GM12878 (cell line): ENCODE measurements around the gene ANKRD61. TPM values are rescaled to one million over a fixed set of nuclear protein-coding genes. Genes with fewer than 3 reads are reported as not detected.
A peak's percentile ranks its signal among the peaks of the same experiment; 100 is the strongest.

Source experiments
- BHLHE40 ChIP-seq, 2 experiments: fragments of 450-650 bp in 1 of 2; IDR thresholded peaks; 2 replicates each; pipeline ENCODE4 v1.6.1; 2011 to 2017; ENCODE audit warnings: low read depth in 2 of 2, borderline replicate concordance in 1 of 2, improper control_type of control experiment in 1 of 2, low read length in 1 of 2, mild to moderate bottlenecking in 1 of 2
- CHD1 ChIP-seq: IDR thresholded peaks from 2 replicates; pipeline ENCODE4 v1.6.1; 2012; ENCODE audit warnings: low read depth, low read length, improper control_type of control experiment
- CREB1 ChIP-seq: IDR thresholded peaks from 2 replicates; pipeline ENCODE4 v1.6.1; 2012; ENCODE audit warnings: low read depth, mild to moderate bottlenecking, inconsistent platforms
- EP300 ChIP-seq, 2 experiments: fragments of 150-350 bp in 1 of 2; IDR thresholded peaks; 2 replicates each; pipeline ENCODE4 v1.6.1; 2011 to 2012; ENCODE audit warnings: low read depth in 2 of 2, low read length in 2 of 2, borderline replicate concordance in 1 of 2, improper control_type of control experiment in 1 of 2, inconsistent platforms in 1 of 2; ENCODE audit not compliant: control insufficient read depth in 1 of 2
- HDAC6 ChIP-seq: fragments of 200-600 bp; sonication (generic); IDR thresholded peaks from one replicate; pipeline ENCODE4 v1.8.0; 2017; ENCODE audit warnings: antibody characterized with exemption; ENCODE audit not compliant: unreplicated experiment
- JUND ChIP-seq: IDR thresholded peaks from 2 replicates; pipeline ENCODE4 v1.6.1; 2012; ENCODE audit warnings: low read depth, mild to moderate bottlenecking, low read length, improper control_type of control experiment, moderate library complexity
- KDM1A ChIP-seq: fragments of 200-600 bp; sonication (generic); IDR thresholded peaks from 2 replicates; pipeline ENCODE4 v1.6.1; 2016; ENCODE audit warnings: borderline replicate concordance
- KLF5 ChIP-seq: fragments of 450-650 bp; IDR thresholded peaks from 2 replicates; pipeline ENCODE4 v1.6.1; 2014; ENCODE audit warnings: mild to moderate bottlenecking; ENCODE audit not compliant: partially characterized antibody
- MAX ChIP-seq: IDR thresholded peaks from 2 replicates; pipeline ENCODE4 v1.6.1; 2012; ENCODE audit warnings: low read depth, low read length, improper control_type of control experiment
- MTA3 ChIP-seq: IDR thresholded peaks from 2 replicates; pipeline ENCODE4 v1.6.1; 2012; ENCODE audit warnings: low read length, inconsistent platforms, borderline replicate concordance
- MYB ChIP-seq: fragments of 150-350 bp; IDR thresholded peaks from 2 replicates; pipeline ENCODE4 v1.6.1; 2014; ENCODE audit warnings: mild to moderate bottlenecking, low read depth, low read length, borderline replicate concordance
- PAX8 ChIP-seq: fragments of 450-650 bp; IDR thresholded peaks from 2 replicates; pipeline ENCODE4 v1.6.1; 2017; ENCODE audit warnings: mild to moderate bottlenecking, moderate library complexity
- REST ChIP-seq: IDR thresholded peaks from 2 replicates; pipeline ENCODE4 v1.6.1; 2012; ENCODE audit warnings: mild to moderate bottlenecking, low read depth, low read length
- SREBF1 ChIP-seq: IDR thresholded peaks from 2 replicates; pipeline ENCODE4 v1.6.1; 2012; ENCODE audit warnings: mild to moderate bottlenecking, low read length
- SREBF2 ChIP-seq: IDR thresholded peaks from 2 replicates; pipeline ENCODE4 v1.6.1; 2012; ENCODE audit warnings: mild to moderate bottlenecking, low read length
- TCF12 ChIP-seq: IDR thresholded peaks from 2 replicates; pipeline ENCODE4 v1.6.1; 2011; ENCODE audit warnings: low read depth, mild to moderate bottlenecking, low read length
- YY1 ChIP-seq: IDR thresholded peaks from 2 replicates; pipeline ENCODE4 v1.6.1; 2011; ENCODE audit warnings: low read depth, mild to moderate bottlenecking, low read length
- ZNF384 ChIP-seq: IDR thresholded peaks from 2 replicates; pipeline ENCODE4 v1.6.1; 2012; ENCODE audit warnings: low read depth, mild to moderate bottlenecking, low read length, improper control_type of control experiment, borderline replicate concordance
- ZNF592 ChIP-seq: fragments of 450-650 bp; IDR thresholded peaks from 2 replicates; pipeline ENCODE4 v1.6.1; 2017; ENCODE audit warnings: mild to moderate bottlenecking, moderate library complexity
- polyA plus RNA-seq, 11 experiments: library from polyadenylated mRNA; depleted of rRNA in 4 of 11; unstranded in 6 of 11; stranded (reverse) in 5 of 11; fragments of >200 nt; fragmentation: Nextera tagmentation in 4 of 11; fragmentation: Illumina TruSeq in 1 of 11; extraction: Ambion mirVana in 4 of 11; extraction: Trizol in 1 of 11; gene quantifications; 1 replicate in 1 of 11; 2 replicates in 10 of 11; pipeline versions ENCODE4 v1.2.1 to v1.2.3, GENCODE V29; 2011 to 2016; ENCODE audit warnings: inconsistent platforms in 2 of 11, missing spikeins in 2 of 11, low read depth in 1 of 11
- total RNA-seq, 4 experiments: library from RNA; depleted of rRNA in 3 of 4; stranded (reverse); fragments of >200 nt in 3 of 4; fragmentation: Illumina TruSeq in 1 of 4; extraction: Trizol in 1 of 4; gene quantifications; 2 replicates each; pipeline versions ENCODE4 v1.2.1 to v1.2.3, GENCODE V29; 2013 to 2021
- TF ChIP-seq, protein P1 (sequence below): fragments of 450-650 bp; IDR thresholded peaks from 2 replicates; pipeline ENCODE4 v1.6.1; 2017; ENCODE audit warnings: borderline replicate concordance

Gene ANKRD61
- total and polyA plus RNA-seq, 10 of the 15 experiments (the other 5 are each of a cell fraction or from before 2014, with no cell fraction given) = 0.11 to 0.64 (median 0.28) TPM

DNA sequence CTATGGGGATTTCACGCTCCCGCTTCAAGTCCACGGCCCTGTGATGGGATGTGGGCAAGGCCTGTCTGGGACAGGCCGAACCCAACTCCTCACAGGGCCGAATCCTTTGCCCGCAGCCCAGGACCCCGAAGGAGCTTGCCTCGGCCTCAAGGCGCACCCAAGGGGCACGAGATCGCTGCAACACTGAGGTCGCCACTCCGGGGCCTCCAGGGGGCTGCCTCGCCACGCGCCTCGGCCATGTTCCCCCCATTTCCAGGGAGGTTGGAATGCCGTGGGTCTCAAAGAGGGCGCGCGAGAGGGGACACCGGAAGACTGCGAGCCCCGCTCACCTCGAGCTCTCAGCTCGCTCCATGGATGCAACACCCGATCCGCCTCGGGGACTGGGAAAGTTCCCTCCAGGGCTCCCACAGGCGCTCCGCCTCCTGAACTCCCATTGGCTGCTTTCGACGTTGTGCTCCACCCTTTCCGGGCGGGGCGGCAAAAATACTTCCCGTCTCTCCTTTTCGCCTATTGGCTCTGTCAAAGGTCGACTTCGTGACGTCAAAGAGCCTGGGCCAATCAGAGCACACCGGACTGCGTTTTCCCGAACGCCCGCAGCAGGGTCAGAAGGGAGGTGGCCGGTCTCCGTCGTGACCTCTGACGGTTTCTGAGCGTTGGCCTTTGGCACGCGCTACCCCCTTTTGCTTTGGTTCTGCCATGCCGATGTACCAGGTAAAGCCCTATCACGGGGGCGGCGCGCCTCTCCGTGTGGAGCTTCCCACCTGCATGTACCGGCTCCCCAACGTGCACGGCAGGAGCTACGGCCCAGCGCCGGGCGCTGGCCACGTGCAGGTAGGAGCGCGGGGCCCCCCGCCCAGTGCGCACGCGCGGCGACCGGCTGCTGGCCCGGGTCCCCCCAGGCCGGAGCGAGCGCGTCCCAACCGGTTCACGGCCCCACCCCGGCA, 22.2 kb upstream of the ANKRD61 start, which contains the start of the genes AIMP2 and PMS2 (continued):
- TF ChIP-seq SREBF2 (no peak), CREB1 (peak; percentile 92), HDAC6 (no peak), MAX (peak; percentile 99), KLF5 (peak; percentile 80), ZNF384 (no peak), MTA3 (no peak), SREBF1 (no peak), PAX8 (no peak), MYB (no peak), REST (no peak), KDM1A (no peak), ZNF592 (peak; percentile 84; the same call in 1 of the 2 replicates), BHLHE40 (IDR thresholded peaks at IDR 0.05; ENCODE audit: borderline replicate concordance in 1 of 2, low read depth in 2 of 2, low read length in 1 of 2) (peak; percentile 89 to 98), YY1 (peak; percentile 82), TCF12 (0 out of 2 replicates have a peak, but pooled peaks have one; percentile 10), JUND (no peak), CHD1 (no peak), EP300 (IDR thresholded peaks at IDR 0.05; ENCODE audit: borderline replicate concordance in 1 of 2, control insufficient read depth in 1 of 2, low read depth in 2 of 2, low read length in 2 of 2) (no peak)
- TF ChIP-seq, protein P1, sequence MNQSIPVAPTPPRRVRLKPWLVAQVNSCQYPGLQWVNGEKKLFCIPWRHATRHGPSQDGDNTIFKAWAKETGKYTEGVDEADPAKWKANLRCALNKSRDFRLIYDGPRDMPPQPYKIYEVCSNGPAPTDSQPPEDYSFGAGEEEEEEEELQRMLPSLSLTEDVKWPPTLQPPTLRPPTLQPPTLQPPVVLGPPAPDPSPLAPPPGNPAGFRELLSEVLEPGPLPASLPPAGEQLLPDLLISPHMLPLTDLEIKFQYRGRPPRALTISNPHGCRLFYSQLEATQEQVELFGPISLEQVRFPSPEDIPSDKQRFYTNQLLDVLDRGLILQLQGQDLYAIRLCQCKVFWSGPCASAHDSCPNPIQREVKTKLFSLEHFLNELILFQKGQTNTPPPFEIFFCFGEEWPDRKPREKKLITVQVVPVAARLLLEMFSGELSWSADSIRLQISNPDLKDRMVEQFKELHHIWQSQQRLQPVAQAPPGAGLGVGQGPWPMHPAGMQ = no peak
